ENCODE results near the gene DSP. TPM values are rescaled to one million over a fixed set of nuclear protein-coding genes. Genes with fewer than 3 reads are reported as not detected.

Gene DSP
- total RNA-seq, 2 donors from 2014 or later: 60.6 to 211 TPM

- DNase-seq (ENCODE audit: low spot score): no peak
- intact Hi-C loops (cut with DNase I): no loop called here
- WGBS: 100% methylated on average over 1 of the region's 1 CpG
- no peaks in the 10 kb centered on the region for H3K36me3 ChIP-seq
- TF ChIP-seq POLR2AphosphoS5 (IDR thresholded peaks at IDR 0.05): no peak
- TF ChIP-seq, protein P1, sequence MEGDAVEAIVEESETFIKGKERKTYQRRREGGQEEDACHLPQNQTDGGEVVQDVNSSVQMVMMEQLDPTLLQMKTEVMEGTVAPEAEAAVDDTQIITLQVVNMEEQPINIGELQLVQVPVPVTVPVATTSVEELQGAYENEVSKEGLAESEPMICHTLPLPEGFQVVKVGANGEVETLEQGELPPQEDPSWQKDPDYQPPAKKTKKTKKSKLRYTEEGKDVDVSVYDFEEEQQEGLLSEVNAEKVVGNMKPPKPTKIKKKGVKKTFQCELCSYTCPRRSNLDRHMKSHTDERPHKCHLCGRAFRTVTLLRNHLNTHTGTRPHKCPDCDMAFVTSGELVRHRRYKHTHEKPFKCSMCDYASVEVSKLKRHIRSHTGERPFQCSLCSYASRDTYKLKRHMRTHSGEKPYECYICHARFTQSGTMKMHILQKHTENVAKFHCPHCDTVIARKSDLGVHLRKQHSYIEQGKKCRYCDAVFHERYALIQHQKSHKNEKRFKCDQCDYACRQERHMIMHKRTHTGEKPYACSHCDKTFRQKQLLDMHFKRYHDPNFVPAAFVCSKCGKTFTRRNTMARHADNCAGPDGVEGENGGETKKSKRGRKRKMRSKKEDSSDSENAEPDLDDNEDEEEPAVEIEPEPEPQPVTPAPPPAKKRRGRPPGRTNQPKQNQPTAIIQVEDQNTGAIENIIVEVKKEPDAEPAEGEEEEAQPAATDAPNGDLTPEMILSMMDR (IDR thresholded peaks at IDR 0.05): no peak
- TF ChIP-seq POLR2A (IDR thresholded peaks at IDR 0.05): no peak
- no peak overlapping the region for H3K4me3 ChIP-seq
- H3K9me3 ChIP-seq: no peaks in the 10 kb centered on the region
- H3K4me1 ChIP-seq (replicated peaks): no peaks in the 10 kb centered on the region
- H3K27ac ChIP-seq: no peak overlapping the region
- H3K27me3 ChIP-seq (replicated peaks; ENCODE audit: insufficient read depth): no peaks in the 10 kb centered on the region
Observed at GRCh38 chr6:7636151-7636550, 94.7 kb downstream of the DSP start.

Other genes starting within 250 kb of the DSP start
- 10 to 100 TPM; 34.3 to 89.5 TPM for gene SSR1, start 228.5 kb upstream of the DSP start, total RNA-seq
- gene CAGE1, start 151.9 kb upstream of the DSP start, total RNA-seq: 1 to 10 TPM in 1 of 2 donors, under 1 TPM in 1; 0.09 to 1.2 TPM
- gene RIOK1, start 151.9 kb upstream of the DSP start, total RNA-seq: 10 to 100 TPM; 17.5 to 25.8 TPM
- 10 to 100 TPM; 13.1 to 19.9 TPM for gene SNRNP48, start 48.5 kb downstream of the DSP start, total RNA-seq
- 10 to 100 TPM in 1 of 2 donors, under 1 TPM in 1; 0.36 to 10.2 TPM for gene BMP6, start 184.4 kb downstream of the DSP start, total RNA-seq